ENCODE measurements around the gene IL1RL2.

IL1RL2 gene

GRCh38 chr2:102262216-102263129, 75.7 kb downstream of the IL1RL2 start:
- no peaks in the 10 kb centered on the region for H3K4me1 ChIP-seq (ENCODE audit: control insufficient read depth, insufficient read depth, low read length, poor library complexity, severe bottlenecking)
- H3K27ac ChIP-seq (ENCODE audit: insufficient read depth, low read length, poor library complexity, severe bottlenecking), result no peak overlapping the region
- H3K27me3 ChIP-seq (replicated peaks; ENCODE audit: control insufficient read depth, insufficient read depth, low read length, poor library complexity, severe bottlenecking), result no peaks in the 10 kb centered on the region
- no peaks in the 10 kb centered on the region for H3K9me3 ChIP-seq (ENCODE audit: control insufficient read depth, low read length)
- no peak for DNase-seq
- no peaks in the 10 kb centered on the region for H3K36me3 ChIP-seq (ENCODE audit: control insufficient read depth, insufficient read depth, low read length)
- no peak overlapping the region for H3K4me3 ChIP-seq (ENCODE audit: insufficient read depth, low read depth, low read length, poor library complexity, severe bottlenecking)

DNA sequence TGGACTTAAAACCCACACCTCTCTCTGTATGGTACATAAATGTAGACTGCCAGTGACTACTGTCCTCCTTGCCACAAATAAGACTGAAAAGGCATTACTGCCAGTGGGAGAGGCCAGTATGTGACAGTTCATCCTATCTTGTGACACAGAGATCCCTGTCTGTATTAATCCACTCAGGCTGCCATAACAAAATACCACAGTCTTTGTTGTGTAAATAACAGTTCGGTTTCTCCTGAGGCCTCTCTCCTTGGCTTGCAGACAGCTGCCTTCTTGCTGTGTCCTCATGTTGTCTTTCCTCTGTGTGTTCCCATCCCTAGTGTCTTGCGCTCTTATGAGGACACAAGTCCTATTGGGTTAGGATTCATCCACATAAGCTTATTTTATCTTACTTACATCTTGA, 78.1 kb downstream of the IL1RL2 start:
- H3K9me3 ChIP-seq (ENCODE audit: control insufficient read depth, low read length), result no peaks in the 10 kb centered on the region
- no peak for DNase-seq
- no peaks in the 10 kb centered on the region for H3K27me3 ChIP-seq (replicated peaks; ENCODE audit: control insufficient read depth, insufficient read depth, low read length, poor library complexity, severe bottlenecking)
- H3K36me3 ChIP-seq (ENCODE audit: control insufficient read depth, insufficient read depth, low read length), result no peaks in the 10 kb centered on the region
- H3K4me1 ChIP-seq (ENCODE audit: control insufficient read depth, insufficient read depth, low read length, poor library complexity, severe bottlenecking), result no peaks in the 10 kb centered on the region
- no peak overlapping the region for H3K27ac ChIP-seq (ENCODE audit: insufficient read depth, low read length, poor library complexity, severe bottlenecking)
- H3K4me3 ChIP-seq (ENCODE audit: insufficient read depth, low read depth, low read length, poor library complexity, severe bottlenecking), result no peak overlapping the region

GRCh38 chr2:102266204-102266603, 79.4 kb downstream of the IL1RL2 start:
- H3K4me3 ChIP-seq (ENCODE audit: insufficient read depth, low read depth, low read length, poor library complexity, severe bottlenecking), result no peak overlapping the region
- no peaks in the 10 kb centered on the region for H3K9me3 ChIP-seq (ENCODE audit: control insufficient read depth, low read length)
- H3K27me3 ChIP-seq (replicated peaks; ENCODE audit: control insufficient read depth, insufficient read depth, low read length, poor library complexity, severe bottlenecking), result no peaks in the 10 kb centered on the region
- no peak for DNase-seq
- no peaks in the 10 kb centered on the region for H3K4me1 ChIP-seq (ENCODE audit: control insufficient read depth, insufficient read depth, low read length, poor library complexity, severe bottlenecking)
- H3K36me3 ChIP-seq (ENCODE audit: control insufficient read depth, insufficient read depth, low read length), result no peaks in the 10 kb centered on the region
- H3K27ac ChIP-seq (ENCODE audit: insufficient read depth, low read length, poor library complexity, severe bottlenecking), result no peak overlapping the region

GRCh38 chr2:102267774-102268173, 81.0 kb downstream of the IL1RL2 start:
- Histone ChIP-seq H3K9me3 (ENCODE audit: control insufficient read depth, low read length) (no peaks in the 10 kb centered on the region), H3K36me3 (ENCODE audit: control insufficient read depth, insufficient read depth, low read length) (no peaks in the 10 kb centered on the region), H3K4me1 (ENCODE audit: control insufficient read depth, insufficient read depth, low read length, poor library complexity, severe bottlenecking) (no peaks in the 10 kb centered on the region), H3K4me3 (ENCODE audit: insufficient read depth, low read depth, low read length, poor library complexity, severe bottlenecking) (no peak overlapping the region), H3K27me3 (replicated peaks; ENCODE audit: control insufficient read depth, insufficient read depth, low read length, poor library complexity, severe bottlenecking) (no peaks in the 10 kb centered on the region), H3K27ac (ENCODE audit: insufficient read depth, low read length, poor library complexity, severe bottlenecking) (no peak overlapping the region)
- no peak for DNase-seq

DNA sequence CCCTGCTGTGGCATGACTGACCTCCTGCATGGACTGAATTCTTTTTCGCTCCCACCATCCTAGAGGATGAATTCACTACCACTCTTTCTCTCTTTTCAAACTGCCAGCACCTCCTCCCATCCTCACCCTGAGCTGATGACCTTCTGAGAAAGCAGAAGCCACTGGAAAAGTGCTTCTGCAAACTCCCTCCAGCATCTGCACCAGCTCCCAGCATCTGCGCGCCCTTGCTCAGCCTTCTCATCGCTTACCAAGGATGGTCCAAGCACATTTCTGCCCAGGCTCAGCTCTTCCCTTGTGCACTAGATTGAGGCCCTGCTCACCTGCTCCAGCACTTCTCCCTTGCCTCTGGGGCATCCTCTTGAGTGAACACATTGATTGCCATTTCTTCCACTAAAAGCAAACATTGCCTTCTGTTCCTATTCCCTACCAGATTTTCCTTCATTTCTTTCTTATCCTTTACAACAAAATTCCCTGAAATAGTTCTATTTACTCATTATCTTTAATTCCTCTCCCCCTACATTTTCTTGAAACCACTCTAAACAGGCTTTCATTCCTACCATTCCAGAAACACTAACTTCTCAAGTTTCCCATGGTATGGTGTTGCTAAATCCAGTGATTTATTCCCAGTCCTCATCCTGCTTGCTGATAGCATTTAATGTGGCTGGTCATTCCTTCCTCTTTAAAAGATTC, 81.8 kb downstream of the IL1RL2 start:
- no peak overlapping the region for H3K4me3 ChIP-seq (ENCODE audit: insufficient read depth, low read depth, low read length, poor library complexity, severe bottlenecking)
- H3K27me3 ChIP-seq (replicated peaks; ENCODE audit: control insufficient read depth, insufficient read depth, low read length, poor library complexity, severe bottlenecking), result no peaks in the 10 kb centered on the region
- no peaks in the 10 kb centered on the region for H3K36me3 ChIP-seq (ENCODE audit: control insufficient read depth, insufficient read depth, low read length)
- no peak overlapping the region for H3K27ac ChIP-seq (ENCODE audit: insufficient read depth, low read length, poor library complexity, severe bottlenecking)
- no peak for DNase-seq
- H3K4me1 ChIP-seq (ENCODE audit: control insufficient read depth, insufficient read depth, low read length, poor library complexity, severe bottlenecking), result no peaks in the 10 kb centered on the region
- H3K9me3 ChIP-seq (ENCODE audit: control insufficient read depth, low read length), result no peaks in the 10 kb centered on the region

DNA sequence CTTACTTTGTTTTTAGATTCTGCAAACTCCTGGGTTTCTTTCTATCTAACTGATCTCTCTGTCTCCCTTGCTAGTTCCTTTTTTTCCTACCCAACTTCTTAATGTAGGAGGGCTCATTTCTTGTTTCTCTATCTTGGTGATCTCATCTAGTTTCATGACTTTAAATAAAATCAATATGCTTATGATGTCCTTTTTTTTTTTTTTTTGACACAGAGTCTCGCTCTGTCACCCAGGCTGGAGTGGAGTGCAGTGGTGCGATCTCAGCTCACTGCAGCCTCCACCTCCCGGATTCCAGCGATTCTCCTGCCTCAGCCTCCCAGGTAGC, 82.3 kb downstream of the IL1RL2 start:
- no peak overlapping the region for H3K27ac ChIP-seq (ENCODE audit: insufficient read depth, low read length, poor library complexity, severe bottlenecking)

DNA sequence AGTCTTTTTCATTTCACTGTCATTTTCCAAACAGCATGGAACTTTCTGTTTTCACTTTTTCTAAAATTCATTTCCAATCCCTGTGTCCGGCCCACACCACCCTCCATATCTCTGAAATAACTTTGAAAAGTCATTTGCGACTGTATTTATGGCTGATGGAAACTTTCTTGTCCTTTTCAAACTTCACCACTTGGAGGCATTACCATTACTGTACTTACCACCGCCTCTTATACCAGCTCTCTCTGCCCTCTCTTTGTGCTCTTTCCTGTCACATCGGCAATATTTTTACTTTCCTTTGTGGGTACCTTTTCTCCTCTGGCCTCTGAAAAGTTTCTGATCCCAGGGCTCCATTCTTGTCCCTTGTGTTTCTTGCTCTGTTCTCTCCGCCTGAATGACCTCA, 85.0 kb downstream of the IL1RL2 start:
- H3K4me1 ChIP-seq (ENCODE audit: control insufficient read depth, insufficient read depth, low read length, poor library complexity, severe bottlenecking), result peaks cover 5% of the 10 kb centered on the region
- H3K9me3 ChIP-seq (ENCODE audit: control insufficient read depth, low read length), result no peaks in the 10 kb centered on the region
- no peaks in the 10 kb centered on the region for H3K27me3 ChIP-seq (replicated peaks; ENCODE audit: control insufficient read depth, insufficient read depth, low read length, poor library complexity, severe bottlenecking)
- H3K27ac ChIP-seq (ENCODE audit: insufficient read depth, low read length, poor library complexity, severe bottlenecking), result no peak overlapping the region
- H3K4me3 ChIP-seq (ENCODE audit: insufficient read depth, low read depth, low read length, poor library complexity, severe bottlenecking), result no peak overlapping the region
- no peaks in the 10 kb centered on the region for H3K36me3 ChIP-seq (ENCODE audit: control insufficient read depth, insufficient read depth, low read length)
- no peak for DNase-seq

More for the DNA sequence above, 82.3 kb downstream of the IL1RL2 start:
- Histone ChIP-seq H3K9me3 (ENCODE audit: control insufficient read depth, low read length) (no peaks in the 10 kb centered on the region), H3K36me3 (ENCODE audit: control insufficient read depth, insufficient read depth, low read length) (no peaks in the 10 kb centered on the region), H3K4me1 (ENCODE audit: control insufficient read depth, insufficient read depth, low read length, poor library complexity, severe bottlenecking) (no peaks in the 10 kb centered on the region), H3K4me3 (ENCODE audit: insufficient read depth, low read depth, low read length, poor library complexity, severe bottlenecking) (no peak overlapping the region), H3K27me3 (replicated peaks; ENCODE audit: control insufficient read depth, insufficient read depth, low read length, poor library complexity, severe bottlenecking) (no peaks in the 10 kb centered on the region)
- DNase-seq, result no peak

- Histone ChIP-seq H3K9me3 (ENCODE audit: control insufficient read depth, low read length) (no peaks in the 10 kb centered on the region), H3K36me3 (ENCODE audit: control insufficient read depth, insufficient read depth, low read length) (no peaks in the 10 kb centered on the region)
Observed at GRCh38 chr2:102273619-102274211, 86.9 kb downstream of the IL1RL2 start.

DNA sequence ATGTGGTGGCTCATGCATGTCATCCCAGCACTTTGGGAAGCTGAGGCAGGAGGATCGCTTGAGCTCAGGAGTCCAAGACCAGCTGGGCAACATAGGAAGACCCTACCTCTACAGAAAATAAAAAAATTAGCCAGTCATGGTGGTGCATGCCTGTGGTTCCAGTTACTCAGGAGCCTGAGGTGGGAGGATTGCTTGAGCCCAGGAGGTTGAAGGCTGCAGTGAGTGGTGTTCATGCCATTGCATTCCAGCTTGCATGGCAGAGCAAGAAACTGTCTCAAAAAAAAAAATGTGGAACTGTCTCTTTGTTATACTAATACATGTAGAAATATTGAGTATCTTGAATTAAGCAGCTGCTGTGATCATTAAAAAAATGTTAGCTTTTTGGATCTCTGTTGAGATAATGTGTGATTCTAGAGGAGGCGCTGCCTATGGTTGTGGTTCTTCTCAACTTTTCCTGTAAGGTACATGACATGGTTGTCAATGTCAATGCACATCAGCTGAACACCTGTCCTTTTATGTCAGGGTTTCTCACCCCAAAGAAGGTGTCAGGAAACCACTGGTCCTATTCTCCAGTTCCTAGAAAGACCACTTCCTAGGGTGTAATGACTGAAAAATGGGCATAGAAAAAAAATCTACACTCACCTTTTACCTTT, 89.9 kb downstream of the IL1RL2 start:
- Histone ChIP-seq H3K27me3 (replicated peaks; ENCODE audit: control insufficient read depth, insufficient read depth, low read length, poor library complexity, severe bottlenecking) (no peaks in the 10 kb centered on the region), H3K27ac (ENCODE audit: insufficient read depth, low read length, poor library complexity, severe bottlenecking) (no peak overlapping the region), H3K4me3 (ENCODE audit: insufficient read depth, low read depth, low read length, poor library complexity, severe bottlenecking) (no peak overlapping the region), H3K36me3 (ENCODE audit: control insufficient read depth, insufficient read depth, low read length) (no peaks in the 10 kb centered on the region), H3K4me1 (ENCODE audit: control insufficient read depth, insufficient read depth, low read length, poor library complexity, severe bottlenecking) (peaks cover 8% of the 10 kb centered on the region), H3K9me3 (ENCODE audit: control insufficient read depth, low read length) (no peaks in the 10 kb centered on the region)
- DNase-seq, result no peak

More at GRCh38 chr2:102273619-102274211, 86.9 kb downstream of the IL1RL2 start:
- Histone ChIP-seq H3K27ac (ENCODE audit: insufficient read depth, low read length, poor library complexity, severe bottlenecking) (no peak overlapping the region), H3K4me1 (ENCODE audit: control insufficient read depth, insufficient read depth, low read length, poor library complexity, severe bottlenecking) (peaks cover 8% of the 10 kb centered on the region), H3K4me3 (ENCODE audit: insufficient read depth, low read depth, low read length, poor library complexity, severe bottlenecking) (no peak overlapping the region), H3K27me3 (replicated peaks; ENCODE audit: control insufficient read depth, insufficient read depth, low read length, poor library complexity, severe bottlenecking) (no peaks in the 10 kb centered on the region)
- no peak for DNase-seq

All from effector memory CD4-positive, alpha-beta T cell (primary cell).